ENCODE results near the gene OR52E5. TPM values are rescaled to one million over a fixed set of nuclear protein-coding genes. Genes with fewer than 3 reads are reported as not detected.

The OR52E5 gene
- total RNA-seq = not detected
- long read RNA-seq = 0 reads

DNA sequence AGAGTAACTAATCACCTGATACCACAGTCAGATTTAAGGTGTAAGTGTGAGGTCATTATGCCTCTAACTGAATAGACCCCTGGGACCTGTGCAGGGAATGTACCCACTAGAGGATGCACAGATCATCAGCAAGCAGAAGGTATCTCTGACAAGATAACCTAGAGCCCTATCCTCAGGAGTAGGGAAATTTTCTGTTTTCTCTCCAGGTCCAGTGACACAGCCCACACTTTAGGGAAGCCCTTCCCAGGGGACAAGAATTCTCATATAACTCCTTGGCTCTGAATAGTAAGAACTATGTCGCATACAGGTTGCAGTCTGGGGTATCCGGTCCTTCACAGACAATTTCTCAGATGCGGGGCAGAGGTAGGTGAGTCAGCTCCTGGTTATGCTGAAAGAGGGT, at the start of gene OR52E5:
Gene OR52E5, plus strand, starts transcription at position 301 of the 400 bp plus-strand sequence. CDS start 7,569 bp downstream, outside the sequence.
- DNase-seq (no peak), ATAC-seq (no peak)
- intact Hi-C loops (cut with DNase I, micrococcal nuclease) = no loop called here

DNA sequence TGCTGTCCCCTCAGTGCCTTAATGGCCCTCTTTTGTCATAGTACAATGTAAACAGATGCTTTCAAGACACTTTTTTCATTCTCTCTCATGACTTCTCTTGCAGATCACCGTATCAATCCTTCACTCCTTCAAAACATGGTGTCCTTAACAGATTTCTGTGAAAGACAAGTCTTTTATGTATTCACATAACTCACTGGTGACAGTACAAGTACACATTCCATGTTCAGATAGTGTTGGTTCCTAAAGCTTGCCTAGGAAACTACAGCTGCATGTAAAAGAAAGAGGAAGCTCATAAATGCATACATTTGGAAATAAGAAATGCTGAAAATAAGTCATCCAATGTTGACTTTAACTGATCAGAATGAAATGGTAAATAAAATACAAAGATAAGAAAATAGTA, 46.3 kb upstream of the OR52E5 start:
- ATAC-seq (no peak), DNase-seq (no peak)
- intact Hi-C loops (cut with DNase I, micrococcal nuclease) = no loop called here

DNA sequence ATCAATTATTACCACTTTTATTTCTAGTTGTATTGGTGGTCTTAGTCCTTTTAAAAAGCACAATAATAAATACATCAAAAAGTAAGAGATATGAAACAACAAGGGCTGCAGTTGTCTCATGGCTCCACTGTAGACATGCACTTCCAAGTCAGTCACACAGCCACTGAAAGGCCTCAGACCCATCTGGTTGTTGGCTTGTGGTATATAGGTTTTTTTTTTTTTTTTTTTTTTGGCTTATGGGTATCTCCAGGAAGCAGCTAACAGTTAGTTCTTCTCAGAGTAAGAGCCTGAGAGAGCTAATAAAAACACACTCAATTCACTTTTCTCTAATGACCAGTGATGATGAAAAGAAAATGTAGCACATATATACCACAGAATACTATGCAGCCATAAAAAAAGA, 45.3 kb upstream of the OR52E5 start:
- intact Hi-C loops (cut with DNase I, micrococcal nuclease) = no loop called here
- no peak for DNase-seq
- ATAC-seq = no peak

DNA sequence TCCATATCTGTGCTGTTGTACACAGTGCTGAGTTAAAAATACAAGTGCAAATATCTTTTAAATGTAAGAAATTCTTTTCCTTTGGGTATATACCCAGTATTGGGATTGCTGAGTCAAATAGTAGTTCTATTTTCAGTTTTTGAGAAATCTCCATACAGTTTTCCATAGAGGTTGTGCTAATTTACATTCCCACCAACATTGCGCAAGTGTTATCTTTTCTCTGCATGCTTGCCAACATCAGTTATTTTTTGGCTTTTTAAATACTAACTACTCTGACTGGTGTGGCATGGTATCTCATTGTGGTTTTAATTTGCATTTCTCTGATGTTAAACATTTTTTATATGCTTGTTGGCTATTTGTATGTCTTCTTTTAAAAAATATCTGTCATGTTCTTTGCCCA, 42.0 kb upstream of the OR52E5 start:
- no peak for DNase-seq
- ATAC-seq = no peak
- intact Hi-C loops (cut with DNase I, micrococcal nuclease) = no loop called here

DNA sequence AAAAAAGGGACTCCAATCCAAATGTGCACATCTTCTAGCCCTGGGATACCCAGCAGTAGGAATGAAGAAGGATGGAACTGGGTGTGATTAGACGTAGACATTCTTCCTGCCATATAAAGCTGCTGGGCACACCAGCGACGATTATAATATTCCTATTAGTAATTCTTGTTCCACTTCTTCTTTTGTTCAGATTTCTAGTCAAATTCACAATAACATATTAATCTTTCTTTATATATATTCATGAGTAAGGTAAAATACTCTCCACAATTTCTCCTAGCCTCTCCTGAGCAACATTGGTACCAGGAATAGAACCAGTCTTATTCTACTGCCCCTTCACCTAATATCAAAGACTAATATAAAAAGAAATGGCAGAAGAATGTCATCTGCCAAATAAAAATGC, 35.4 kb upstream of the OR52E5 start, which contains the start of gene OR52E8:
Gene OR52E8, minus strand, starts transcription at position 101 of the 400 bp plus-strand sequence. Its CDS starts 0 bp downstream, at position 101.
- DNase-seq (no peak), ATAC-seq (no peak)
- intact Hi-C loops (cut with DNase I, micrococcal nuclease) = no loop called here

DNA sequence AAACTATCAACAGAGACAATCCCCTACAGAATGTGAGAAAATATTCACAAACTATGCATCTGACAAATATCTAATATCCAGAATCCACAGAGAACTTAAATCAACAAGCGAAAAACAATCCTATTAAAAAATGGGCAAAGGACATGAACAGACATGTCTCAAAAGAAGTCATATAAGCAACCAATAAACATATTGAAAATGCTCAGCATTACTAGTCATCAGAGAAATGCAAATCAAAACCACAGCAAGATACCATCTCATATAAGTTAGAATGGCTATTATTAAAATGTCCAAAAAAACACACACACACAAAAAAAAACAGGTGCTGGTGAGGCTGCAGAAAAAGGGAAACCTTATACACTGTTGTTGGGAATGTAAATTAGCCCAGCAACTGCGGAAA, 27.2 kb upstream of the OR52E5 start:
- ATAC-seq = no peak
- no peak for DNase-seq
- intact Hi-C loops (cut with DNase I, micrococcal nuclease) = no loop called here

DNA sequence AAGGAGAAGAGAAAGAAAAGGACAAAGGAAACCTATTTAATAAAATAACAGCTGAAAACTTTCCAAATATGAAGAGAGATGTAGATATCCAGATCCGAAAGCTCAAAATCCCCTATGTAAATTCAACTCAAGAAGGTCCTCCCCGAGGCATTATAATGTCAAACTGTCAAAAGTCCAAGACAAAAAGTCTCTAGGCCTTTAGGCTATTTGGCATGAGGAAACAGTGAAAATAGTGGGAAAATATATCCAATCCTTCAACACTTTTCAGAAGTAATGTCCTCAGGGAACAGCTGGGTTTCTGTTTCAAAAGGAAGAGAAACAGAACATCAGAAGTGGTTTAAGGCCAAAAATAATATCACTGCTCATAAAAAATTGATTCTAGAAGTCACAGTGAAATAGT, 14.4 kb upstream of the OR52E5 start:
- intact Hi-C loops (cut with DNase I, micrococcal nuclease) = no loop called here
- no peak for ATAC-seq
- DNase-seq = no peak

DNA sequence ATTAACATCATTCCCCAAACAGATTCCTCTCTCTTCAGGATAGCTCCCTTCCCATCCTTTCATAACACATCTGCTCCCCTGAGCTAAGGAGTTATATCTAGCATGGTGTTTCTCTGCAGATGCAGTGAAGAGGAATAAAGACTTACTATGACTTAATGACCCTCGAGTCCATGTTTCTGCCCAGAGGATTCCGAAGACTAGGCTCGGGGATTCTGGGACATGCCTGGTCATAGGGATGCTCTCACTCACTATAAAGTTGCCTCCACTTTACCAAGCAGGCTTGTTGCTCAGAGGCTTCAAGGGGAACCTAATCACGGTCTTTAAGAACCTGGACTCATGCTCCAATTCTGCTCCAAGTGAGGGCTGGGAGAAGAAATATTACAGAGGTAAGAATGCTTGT, 12.7 kb upstream of the OR52E5 start, which contains the start of gene OR52E4:
Gene OR52E4, plus strand, starts transcription at position 301 of the 400 bp plus-strand sequence. CDS start 3,664 bp downstream, outside the sequence.
- DNase-seq (no peak), ATAC-seq (no peak)
- intact Hi-C loops (cut with DNase I, micrococcal nuclease) = no loop called here

DNA sequence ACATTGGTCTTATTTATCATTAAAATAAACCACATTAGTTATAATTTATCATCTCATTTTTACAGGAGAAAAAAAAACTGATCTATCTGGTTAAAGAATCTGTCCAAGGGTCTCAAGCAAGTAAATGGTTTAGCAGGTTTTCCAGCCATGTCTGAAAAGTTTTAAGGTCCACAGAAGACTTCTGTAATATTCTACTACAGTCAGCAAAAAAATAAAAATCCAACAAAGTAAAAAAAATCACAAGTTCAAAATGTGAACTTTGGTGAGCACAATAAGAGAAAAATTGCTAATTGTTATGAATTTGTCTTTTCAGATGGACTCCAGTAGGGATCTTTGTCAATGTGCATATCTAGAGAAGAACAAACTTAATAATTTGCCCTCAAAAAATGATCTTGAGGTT, 11.3 kb upstream of the OR52E5 start:
- intact Hi-C loops (cut with DNase I, micrococcal nuclease) = no loop called here
- DNase-seq = no peak
- ATAC-seq = no peak

DNA sequence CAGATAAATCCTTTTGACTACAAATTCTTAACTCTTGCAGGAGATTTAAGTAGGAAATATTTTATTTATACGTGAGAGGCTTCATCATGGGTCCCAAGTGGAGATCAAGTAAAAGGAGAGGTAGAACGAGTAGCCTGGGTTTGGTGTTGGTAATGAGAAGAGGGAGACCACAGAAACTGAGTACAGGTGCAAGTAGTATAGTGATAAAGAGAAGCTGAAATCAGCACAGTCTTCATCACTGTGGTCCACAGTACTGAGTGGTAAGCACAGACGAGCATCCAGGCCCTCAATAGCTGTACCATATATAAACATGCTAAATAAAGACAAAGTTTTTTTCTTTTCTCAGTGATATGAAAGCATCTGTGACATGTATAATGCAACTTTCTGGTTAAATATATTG, 5.8 kb upstream of the OR52E5 start:
- DNase-seq = no peak
- intact Hi-C loops (cut with DNase I, micrococcal nuclease) = no loop called here
- no peak for ATAC-seq

DNA sequence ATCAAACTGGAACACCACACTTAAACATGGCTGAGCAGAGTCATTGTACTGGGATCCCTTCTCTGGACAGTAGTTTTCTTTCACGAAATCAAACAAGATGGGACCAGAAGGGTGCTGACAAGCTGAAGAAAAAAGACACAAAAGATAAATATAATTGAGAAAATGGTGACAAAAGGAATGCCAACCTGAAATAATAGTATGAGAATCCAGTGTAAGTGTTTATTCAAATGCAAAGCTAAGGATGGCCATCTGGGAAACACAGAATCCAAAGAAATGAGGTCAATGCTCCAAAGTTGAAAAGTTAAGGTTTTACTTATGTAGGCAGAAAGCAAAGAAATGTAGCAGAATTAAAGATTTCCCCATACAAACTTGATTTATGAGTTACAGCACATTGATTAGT, 5.3 kb upstream of the OR52E5 start:
- ATAC-seq (no peak), DNase-seq (no peak)
- intact Hi-C loops (cut with DNase I, micrococcal nuclease) = no loop called here

DNA sequence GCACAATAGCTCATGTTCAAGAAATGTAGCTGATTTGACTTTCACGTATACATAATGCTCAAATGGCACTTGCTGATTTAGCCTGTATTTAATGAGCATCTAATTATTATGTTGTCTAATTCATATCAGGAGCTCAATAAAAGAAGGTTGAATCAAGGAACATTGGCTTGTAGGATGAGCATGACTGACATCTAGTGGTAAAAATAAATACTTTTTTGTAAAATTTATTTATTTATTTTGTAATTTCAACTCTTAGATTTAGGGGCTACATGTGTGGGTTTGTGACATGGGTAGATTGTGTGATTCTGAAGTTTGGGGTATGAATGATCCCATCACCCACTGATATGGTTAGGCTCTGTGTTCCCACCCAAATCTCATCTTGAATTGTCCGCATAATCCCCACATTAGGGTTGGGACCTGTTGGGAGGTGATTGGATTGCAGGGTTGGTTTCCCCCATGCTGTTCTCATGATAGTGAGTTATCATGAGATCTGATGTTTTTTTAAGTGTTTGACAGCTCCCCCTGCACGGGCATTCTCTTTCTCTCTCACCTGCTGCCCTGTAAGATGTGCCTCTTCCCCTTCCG, 1.7 kb upstream of the OR52E5 start:
- intact Hi-C loops (cut with DNase I, micrococcal nuclease) = no loop called here
- DNase-seq = no peak
- no peak for ATAC-seq

DNA sequence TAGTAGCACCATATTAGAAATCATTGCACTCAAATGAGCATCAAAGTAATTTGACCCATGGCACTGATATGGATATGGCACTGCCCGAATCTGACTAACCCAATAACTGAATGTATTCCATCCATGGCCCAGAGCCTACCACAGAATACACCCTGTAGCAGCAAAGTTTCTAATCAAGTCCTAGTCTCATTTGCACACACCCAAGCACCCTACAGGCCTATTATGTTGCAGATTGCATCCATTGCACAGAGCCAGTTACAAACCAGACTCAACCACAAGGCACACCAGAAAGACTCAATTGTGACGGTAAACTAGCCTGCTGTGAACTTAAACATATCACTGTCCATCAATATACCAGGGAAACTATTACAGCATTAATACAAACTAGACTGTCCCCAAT, 6.5 kb downstream of the OR52E5 start:
- no peak for ATAC-seq
- intact Hi-C loops (cut with DNase I, micrococcal nuclease) = no loop called here
- no peak for DNase-seq

DNA sequence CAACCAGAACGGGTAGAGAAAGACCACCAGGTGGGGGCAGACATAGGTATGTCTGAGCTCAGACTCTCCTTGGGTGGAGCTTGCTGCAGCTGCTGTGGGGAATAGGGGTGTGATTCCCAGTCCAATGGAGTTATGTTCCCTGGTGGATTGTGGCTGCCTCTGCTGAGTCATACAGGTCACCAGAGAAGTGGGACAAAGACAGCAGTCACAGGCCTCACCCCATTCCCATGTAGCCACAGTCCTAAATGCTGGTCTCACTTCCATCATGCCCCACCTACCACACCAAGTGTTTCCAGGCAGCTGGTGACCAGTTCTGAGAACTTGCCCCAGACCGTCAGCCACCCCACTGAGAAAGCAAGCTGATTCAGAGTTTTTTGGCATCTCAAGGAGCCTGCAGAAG, 17.5 kb downstream of the OR52E5 start:
- DNase-seq (no peak), ATAC-seq (no peak)
- intact Hi-C loops (cut with DNase I, micrococcal nuclease) = no loop called here

DNA sequence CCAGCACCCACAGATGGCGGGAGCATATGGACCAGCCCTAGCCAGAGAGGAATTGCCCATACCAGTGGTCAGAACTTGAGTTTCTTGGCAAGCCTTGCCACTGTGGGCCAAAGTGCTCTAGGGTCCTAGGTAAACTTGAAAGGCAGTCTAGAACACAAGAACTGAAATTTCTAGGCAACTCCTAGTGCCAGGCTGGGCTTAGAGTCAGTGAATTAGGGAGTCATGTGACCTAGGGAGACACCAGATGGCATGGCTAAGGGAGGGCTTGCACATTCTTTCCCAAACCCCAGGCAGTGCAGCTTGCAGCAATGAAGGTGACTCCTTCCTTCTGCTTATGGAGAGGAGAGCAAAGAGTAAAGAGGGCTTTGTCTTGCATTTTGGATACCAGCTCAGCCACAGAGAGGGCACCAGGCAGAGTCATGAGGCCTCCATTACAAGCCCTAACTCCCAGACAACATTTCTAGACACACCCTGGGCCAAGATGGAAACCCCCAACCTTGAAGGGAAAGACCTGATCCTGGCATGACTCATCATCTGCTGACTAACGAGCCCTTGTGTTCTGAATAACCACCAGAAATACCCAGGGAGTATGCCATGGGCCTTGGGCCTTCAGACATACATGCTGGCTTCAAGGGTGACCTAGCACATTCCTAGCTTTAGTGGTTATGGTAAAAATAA, 29.9 kb downstream of the OR52E5 start:
- ATAC-seq = no peak
- intact Hi-C loops (cut with DNase I, micrococcal nuclease) = no loop called here
- no peak for DNase-seq

DNA sequence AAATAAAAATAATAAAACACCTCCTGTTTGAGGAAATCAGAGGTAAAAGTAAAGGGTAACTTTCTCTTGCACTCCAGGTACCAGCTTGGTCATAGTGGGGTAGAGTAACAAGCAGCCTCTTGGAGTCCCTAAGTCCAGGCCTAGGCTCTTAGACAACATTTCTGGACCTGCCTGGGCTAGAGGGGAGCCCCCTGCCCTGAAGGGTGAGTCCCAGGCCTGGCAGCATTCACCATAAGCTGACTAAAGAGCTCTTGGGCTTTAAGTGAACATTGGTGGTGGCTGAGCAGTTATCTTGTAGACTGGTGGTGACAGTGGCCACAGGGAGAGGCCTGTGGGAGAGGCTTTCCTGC, 30.4 kb downstream of the OR52E5 start:
- no peak for ATAC-seq
- DNase-seq = no peak
- intact Hi-C loops (cut with DNase I, micrococcal nuclease) = no loop called here

DNA sequence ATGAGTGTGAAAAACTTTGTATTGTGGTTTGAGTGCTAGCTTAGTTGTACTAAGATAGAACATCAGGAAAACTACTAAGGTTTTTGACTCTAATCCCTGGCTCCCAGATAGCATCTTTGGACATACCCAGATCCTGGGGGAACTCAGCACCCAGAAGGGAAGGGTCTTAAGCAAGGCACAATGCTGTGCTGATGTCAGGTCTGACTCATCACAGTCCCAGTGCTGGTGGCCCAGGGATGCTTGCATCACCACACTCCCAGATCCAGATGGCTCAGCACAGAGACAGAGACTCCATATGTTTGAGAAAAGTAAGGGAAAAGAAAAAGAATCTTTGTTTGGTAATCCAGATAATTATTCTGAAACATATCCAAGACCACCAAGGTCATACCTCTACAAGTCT, 30.8 kb downstream of the OR52E5 start:
- ATAC-seq (no peak), DNase-seq (no peak)
- intact Hi-C loops (cut with DNase I, micrococcal nuclease) = no loop called here

DNA sequence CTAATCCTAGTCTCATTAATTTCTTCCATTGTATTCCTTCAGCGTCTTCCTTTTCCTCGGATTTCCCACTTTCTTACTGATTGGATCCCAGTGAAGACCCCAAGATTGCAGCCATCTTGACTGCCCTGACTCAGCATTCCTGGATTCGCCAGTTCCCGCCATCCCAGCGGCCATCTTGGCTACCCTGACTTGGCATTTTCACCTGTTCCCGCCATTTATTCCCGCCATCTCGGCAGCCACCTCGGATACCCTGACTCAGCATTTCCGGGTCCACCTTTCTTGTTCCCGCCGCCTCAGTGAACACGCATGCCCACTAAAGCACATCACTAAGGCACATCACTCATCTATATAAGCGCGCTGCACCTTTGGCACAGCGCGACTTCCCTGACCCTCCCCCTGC, 35.3 kb downstream of the OR52E5 start:
- DNase-seq (no peak), ATAC-seq (no peak)
- intact Hi-C loops (cut with DNase I, micrococcal nuclease) = no loop called here

DNA sequence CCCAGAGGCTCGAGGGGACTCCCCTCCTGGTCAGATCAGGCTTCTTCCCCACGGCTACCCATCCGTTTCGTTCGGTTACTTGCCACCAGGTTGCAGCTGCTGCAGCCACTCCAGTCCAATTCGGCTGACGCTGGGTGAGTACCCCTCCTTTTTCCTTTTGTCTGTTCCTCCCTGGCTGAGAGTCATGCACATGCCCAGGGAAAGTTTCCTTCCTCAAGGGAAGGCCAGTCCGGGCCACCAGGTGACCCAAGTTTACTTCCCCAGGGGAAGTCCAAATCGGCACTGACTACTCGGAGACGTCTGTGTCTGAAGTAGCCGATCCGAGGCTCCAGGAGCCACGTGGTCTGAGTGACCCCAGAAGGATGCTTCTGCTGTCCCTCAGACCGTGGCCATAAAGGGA, 35.8 kb downstream of the OR52E5 start:
- DNase-seq (no peak), ATAC-seq (no peak)
- intact Hi-C loops (cut with DNase I, micrococcal nuclease) = no loop called here

DNA sequence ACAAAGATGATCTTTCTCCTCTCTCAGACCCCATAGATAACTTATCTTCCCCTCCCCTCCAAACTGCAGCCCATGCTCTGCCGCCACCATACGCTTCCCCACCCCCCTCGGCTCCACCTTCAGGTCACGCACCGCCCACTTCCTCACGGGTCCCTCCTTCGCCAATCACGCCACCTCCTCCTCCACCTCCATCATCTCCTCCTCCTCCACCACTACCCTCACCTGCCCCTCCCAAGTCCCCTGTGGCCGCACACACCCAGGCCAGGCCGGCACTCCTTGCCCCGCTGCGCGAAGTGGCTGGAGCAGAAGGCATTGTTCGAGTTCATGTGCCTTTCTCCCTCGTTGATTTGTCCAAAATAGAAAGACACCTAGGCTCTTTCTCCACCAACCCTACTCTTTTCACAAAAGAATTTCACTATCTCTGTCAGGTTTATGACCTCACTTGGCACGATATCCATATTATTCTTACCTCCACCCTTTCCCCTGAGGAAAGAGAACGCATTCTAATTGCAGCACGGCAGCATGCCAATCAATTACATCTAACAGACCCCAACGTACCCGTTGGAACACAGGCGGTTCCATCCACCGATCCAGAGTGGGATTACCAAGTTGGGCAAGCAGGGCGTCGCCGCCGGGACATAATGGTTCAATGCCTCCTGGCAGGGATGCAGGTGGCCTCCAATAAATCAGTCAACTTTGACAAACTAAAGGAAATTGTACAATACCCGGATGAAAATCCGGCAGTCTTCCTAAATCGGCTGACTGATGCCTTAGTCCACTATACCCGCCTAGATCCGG, 36.8 kb downstream of the OR52E5 start:
- DNase-seq (no peak), ATAC-seq (no peak)
- intact Hi-C loops (cut with DNase I, micrococcal nuclease) = no loop called here

Data from left colon (tissue), 2 donors.